Measurements from ENCODE around the gene SLC50A1.

- TF ChIP-seq CTCF (conservative IDR thresholded peaks at IDR 0.05) (no peak), EZH2 (IDR thresholded peaks at IDR 0.05; ENCODE audit: low read depth) (no peak)
These were observed 43.7 kb downstream of the SLC50A1 start for GRCh38 chr1:155179112-155180031.

All from PC-9 (cell line).